Lung (tissue), 12 donors: ENCODE data around the gene DPYSL3. TPM values are rescaled to one million over a fixed set of nuclear protein-coding genes. Genes with fewer than 3 reads are reported as not detected.

Experiments used
- ATAC-seq: fragments of 200-7000 bp; cut with Tn5 transposase; one replicate; pipeline ENCODE4 v1.9.1; 2020; ENCODE audit warnings: moderate number of reproducible peaks; ENCODE audit not compliant: insufficient read depth, low FRiP score
- DNase-seq, 3 donors: peaks; one replicate each; pipeline ENCODE4 v3.0.0-alpha.2; 2013 to 2017
- H3K27ac ChIP-seq, 2 donors: one replicate each; pipeline ENCODE4 v1.5.1; 2013; ENCODE audit warnings: mild to moderate bottlenecking in 2 of 2, moderate library complexity in 2 of 2, control low read depth in 1 of 2, inconsistent platforms in 1 of 2, low read depth in 1 of 2, low read length in 1 of 2
- H3K27me3 ChIP-seq, 3 donors: one replicate each; pipeline ENCODE4 v1.5.1; 2013; ENCODE audit warnings: low read length in 2 of 3; ENCODE audit not compliant: control insufficient read depth in 3 of 3, insufficient read depth in 3 of 3
- H3K36me3 ChIP-seq, 4 donors: one replicate each; pipeline ENCODE4 v1.5.1; 2013; ENCODE audit warnings: low read length in 4 of 4, mild to moderate bottlenecking in 1 of 4, moderate library complexity in 1 of 4; ENCODE audit not compliant: control insufficient read depth in 4 of 4, insufficient read depth in 4 of 4
- H3K4me1 ChIP-seq, 5 donors: one replicate each; pipeline ENCODE4 v1.5.1; 2013; ENCODE audit warnings: low read length in 5 of 5, mild to moderate bottlenecking in 2 of 5, moderate library complexity in 1 of 5; ENCODE audit not compliant: control insufficient read depth in 5 of 5, insufficient read depth in 5 of 5
- H3K4me3 ChIP-seq: one replicate; pipeline ENCODE4 v1.5.1; 2013; ENCODE audit warnings: mild to moderate bottlenecking, control low read depth, moderate library complexity
- H3K9ac ChIP-seq, 2 donors: one replicate each; pipeline ENCODE4 v1.5.1; 2013; ENCODE audit warnings: low read length in 2 of 2, control low read depth in 1 of 2; ENCODE audit not compliant: insufficient read depth in 1 of 2
- H3K9me3 ChIP-seq, 4 donors: one replicate each; pipeline ENCODE4 v1.5.1; 2013; ENCODE audit warnings: low read length in 3 of 4, mild to moderate bottlenecking in 1 of 4, moderate library complexity in 1 of 4; ENCODE audit not compliant: control insufficient read depth in 4 of 4, insufficient read depth in 3 of 4
- WGBS, 2 donors: extraction: QIAGEN DNeasy Blood & Tissue Kit; methylation state at CpG; one replicate each; pipeline ENCODE4 v1.1.7; 2013; 5-methylcytosine and 5-hydroxymethylcytosine counted together
- polyA plus RNA-seq, 2 donors: library from polyadenylated mRNA; stranded (reverse); fragments of 200-250 nt; gene quantifications; one replicate each; pipeline ENCODE4 v1.2.1, GENCODE V29; 2013
- total RNA-seq, 2 donors: library from RNA; depleted of rRNA in 1 of 2; stranded (reverse); fragments of >200 nt in 1 of 2; gene quantifications; one replicate each; pipeline ENCODE4 v1.2.1, GENCODE V29; 2014 to 2021
- TF ChIP-seq, protein P1 (sequence below): IDR thresholded peaks from 2 replicates; pipeline ENCODE4 v1.5.1; 2012; ENCODE audit warnings: mild to moderate bottlenecking; ENCODE audit errors: control extremely low read depth, extremely low read depth
- donor health status: control.
- donor health status: control.
- donor health status: Bipolar disorder and iron deficiency.
- donor health status: healthy.
- donor health status: DM: yes; HTN: yes; CAD: no.

DPYSL3 gene
- total and polyA plus RNA-seq, 4 donors = 13.8 to 112 (median 43.7) TPM

DNA sequence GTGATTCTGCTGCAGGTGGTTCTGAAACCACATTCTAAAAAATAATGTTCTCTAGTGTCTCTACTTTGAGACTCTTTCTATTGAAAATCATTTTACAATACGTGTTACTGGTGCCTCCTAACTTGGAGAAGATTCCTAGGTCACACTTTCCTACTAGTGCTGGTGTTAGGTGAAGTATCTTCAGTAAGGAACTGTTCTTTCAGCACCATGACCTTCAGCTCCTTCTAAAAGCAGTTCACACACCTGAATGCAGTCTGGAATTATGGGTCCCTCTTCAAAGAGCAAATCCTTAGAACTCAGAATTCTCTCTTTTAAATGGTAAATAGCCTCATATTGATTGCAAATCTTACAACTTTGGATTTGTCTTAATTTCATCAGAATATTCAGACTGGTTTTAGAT, 10.6 kb upstream of the DPYSL3 start:
- Histone ChIP-seq H3K36me3 (no peaks in the 10 kb centered on the region), H3K4me1 (peaks cover 0 to under 1% (median 0%) of the 10 kb centered on the region in 5 donors), H3K27me3 (peaks cover 0 to 12% (median 2%) of the 10 kb centered on the region in 3 donors), H3K4me3 (no peak overlapping the region), H3K9me3 (no peaks in the 10 kb centered on the region), H3K27ac (no peak overlapping the region), H3K9ac (no peak overlapping the region)
- 60 to 71% methylated on average over 1 of the region's 1 CpG for WGBS, 2 donors
- DNase-seq = no peak
- TF ChIP-seq, protein P1, sequence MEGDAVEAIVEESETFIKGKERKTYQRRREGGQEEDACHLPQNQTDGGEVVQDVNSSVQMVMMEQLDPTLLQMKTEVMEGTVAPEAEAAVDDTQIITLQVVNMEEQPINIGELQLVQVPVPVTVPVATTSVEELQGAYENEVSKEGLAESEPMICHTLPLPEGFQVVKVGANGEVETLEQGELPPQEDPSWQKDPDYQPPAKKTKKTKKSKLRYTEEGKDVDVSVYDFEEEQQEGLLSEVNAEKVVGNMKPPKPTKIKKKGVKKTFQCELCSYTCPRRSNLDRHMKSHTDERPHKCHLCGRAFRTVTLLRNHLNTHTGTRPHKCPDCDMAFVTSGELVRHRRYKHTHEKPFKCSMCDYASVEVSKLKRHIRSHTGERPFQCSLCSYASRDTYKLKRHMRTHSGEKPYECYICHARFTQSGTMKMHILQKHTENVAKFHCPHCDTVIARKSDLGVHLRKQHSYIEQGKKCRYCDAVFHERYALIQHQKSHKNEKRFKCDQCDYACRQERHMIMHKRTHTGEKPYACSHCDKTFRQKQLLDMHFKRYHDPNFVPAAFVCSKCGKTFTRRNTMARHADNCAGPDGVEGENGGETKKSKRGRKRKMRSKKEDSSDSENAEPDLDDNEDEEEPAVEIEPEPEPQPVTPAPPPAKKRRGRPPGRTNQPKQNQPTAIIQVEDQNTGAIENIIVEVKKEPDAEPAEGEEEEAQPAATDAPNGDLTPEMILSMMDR = no peak
- no peak for ATAC-seq

DNA sequence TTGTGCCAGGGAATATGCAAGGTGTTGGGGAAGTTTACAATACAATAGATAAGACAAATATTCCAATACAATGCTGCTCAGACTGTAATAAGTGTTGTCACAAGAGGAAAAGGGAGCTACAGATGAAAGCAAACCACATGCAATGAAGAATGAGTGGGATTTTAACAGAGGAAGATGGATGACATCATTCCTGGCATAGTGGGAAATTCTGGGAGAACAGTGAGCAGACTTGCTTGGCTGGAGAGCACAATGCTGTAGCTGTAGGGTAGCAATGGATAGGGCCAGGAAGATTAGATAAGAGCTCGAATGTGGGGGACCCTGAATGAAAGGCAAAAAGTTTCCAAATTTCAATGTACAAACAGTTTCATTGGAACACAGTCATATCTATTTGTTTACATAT, 9.5 kb upstream of the DPYSL3 start:
- WGBS, 2 donors = 31 to 71% methylated on average over 1 of the region's 1 CpG
- no peak for DNase-seq

DNA sequence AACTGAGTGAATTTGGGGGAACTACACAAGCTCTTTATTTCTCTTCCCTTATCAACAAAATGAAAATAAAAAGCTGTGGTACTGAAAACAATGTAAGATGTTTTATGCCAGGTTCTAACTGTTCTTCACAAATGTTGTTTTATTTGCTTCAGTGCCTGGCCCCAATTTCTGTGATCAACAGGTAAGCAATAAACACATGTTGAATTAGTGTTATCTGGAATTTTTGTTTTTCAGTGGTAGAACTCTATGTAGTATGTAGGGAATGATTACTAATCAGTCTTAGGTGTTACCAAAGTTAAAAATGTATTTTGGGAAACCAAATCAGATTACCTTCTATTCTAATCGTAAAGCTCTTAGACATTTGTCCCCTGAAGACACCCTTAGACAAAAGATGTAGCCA, 7.5 kb upstream of the DPYSL3 start:
- 94 to 95% methylated on average over 1 of the region's 1 CpG for WGBS, 2 donors
- ATAC-seq (no peak), DNase-seq (no peak)
- Histone ChIP-seq H3K27me3 (peaks cover 0 to 6% (median 0%) of the 10 kb centered on the region in 3 donors), H3K4me1 (peaks cover 0 to 3% (median 0%) of the 10 kb centered on the region in 5 donors), H3K27ac (no peak overlapping the region), H3K9me3 (no peaks in the 10 kb centered on the region), H3K9ac (no peak overlapping the region), H3K36me3 (no peaks in the 10 kb centered on the region), H3K4me3 (no peak overlapping the region)
- TF ChIP-seq, protein P1 = no peak

More for the DNA sequence above, 9.5 kb upstream of the DPYSL3 start:
- peaks cover 0 to 3% (median 0%) of the 10 kb centered on the region in 5 donors for H3K4me1 ChIP-seq
- H3K4me3 ChIP-seq = no peak overlapping the region
- H3K27ac ChIP-seq = no peak overlapping the region
- no peak overlapping the region for H3K9ac ChIP-seq
- H3K36me3 ChIP-seq = no peaks in the 10 kb centered on the region
- no peak for ATAC-seq
- TF ChIP-seq, protein P1 = no peak
- no peaks in the 10 kb centered on the region for H3K9me3 ChIP-seq
- peaks cover 0 to 11% (median 0%) of the 10 kb centered on the region in 3 donors for H3K27me3 ChIP-seq

DNA sequence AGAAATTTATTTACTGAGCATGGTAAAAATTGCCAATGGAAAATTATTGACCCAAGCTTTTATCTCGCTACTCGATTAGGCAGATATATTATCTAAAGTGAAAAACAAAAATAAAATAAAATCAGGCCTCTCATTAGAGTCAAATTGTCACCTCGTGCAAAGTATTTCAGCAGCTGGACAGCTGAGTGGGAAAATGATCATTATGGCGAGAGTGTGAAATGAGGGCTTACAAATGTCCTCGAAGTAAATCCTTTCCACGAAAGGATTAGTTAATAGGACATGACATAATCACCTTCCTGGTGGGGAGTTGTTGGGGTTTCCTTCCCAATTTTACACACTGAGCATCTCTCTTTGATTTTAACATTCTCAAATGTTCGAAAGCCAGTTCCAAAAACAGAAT, 5.4 kb upstream of the DPYSL3 start:
- Histone ChIP-seq H3K4me3 (no peak overlapping the region), H3K27ac (no peak overlapping the region), H3K27me3 (peaks cover 0 to 17% (median 10%) of the 10 kb centered on the region in 3 donors), H3K4me1 (peaks cover 0 to 3% (median 2%) of the 10 kb centered on the region in 5 donors), H3K36me3 (no peaks in the 10 kb centered on the region), H3K9ac (no peak overlapping the region), H3K9me3 (no peaks in the 10 kb centered on the region)
- TF ChIP-seq, protein P1 = no peak
- DNase-seq (no peak), ATAC-seq (no peak)
- WGBS, 2 donors = 45 to 61% methylated on average over 7 of the region's 7 CpGs
